Loucy (cell line): ENCODE measurements around the gene ABCF1.

Experiments
- H2AFZ ChIP-seq: fragments of 200-600 bp; sonication (generic); 2 replicates; pipeline ENCODE4 v1.6.0; 2016; ENCODE audit warnings: antibody characterized with exemption, mild to moderate bottlenecking, low read length, moderate library complexity
- H3F3A ChIP-seq: fragments of 200-600 bp; 2 replicates; pipeline ENCODE4 v1.6.0; 2016; ENCODE audit warnings: antibody characterized with exemption, low read depth, mild to moderate bottlenecking
- H3K27me3 ChIP-seq: fragments of 200-600 bp; sonication (generic); 2 replicates; pipeline ENCODE4 v1.6.1; 2014; ENCODE audit warnings: low read length, mild to moderate bottlenecking; ENCODE audit not compliant: insufficient read depth, poor library complexity, severe bottlenecking
- H3K36me3 ChIP-seq: fragments of 200-600 bp; sonication (generic); 2 replicates; pipeline ENCODE4 v1.6.1; 2016; ENCODE audit warnings: low read length; ENCODE audit not compliant: insufficient read depth
- H3K4me1 ChIP-seq: fragments of 200-600 bp; sonication (generic); 2 replicates; pipeline ENCODE4 v1.5.1; 2014; ENCODE audit warnings: low read length, mild to moderate bottlenecking; ENCODE audit not compliant: insufficient read depth, poor library complexity, severe bottlenecking
- H3K4me2 ChIP-seq: fragments of 200-600 bp; sonication (generic); 2 replicates; pipeline ENCODE4 v1.6.0; 2014; ENCODE audit warnings: antibody characterized with exemption, low read length, low read depth, mild to moderate bottlenecking; ENCODE audit not compliant: poor library complexity, severe bottlenecking
- H3K4me3 ChIP-seq: fragments of 200-600 bp; sonication (generic); 2 replicates; pipeline ENCODE4 v1.5.1; 2014; ENCODE audit warnings: low read length, mild to moderate bottlenecking, mixed read lengths; ENCODE audit not compliant: poor library complexity, severe bottlenecking
- H3K79me2 ChIP-seq: fragments of 200-600 bp; sonication (generic); 2 replicates; pipeline ENCODE4 v1.6.1; 2014; ENCODE audit warnings: low read length; ENCODE audit not compliant: insufficient read depth
- H3K9ac ChIP-seq: fragments of 200-600 bp; sonication (generic); 2 replicates; pipeline ENCODE4 v1.6.0; 2014; ENCODE audit warnings: mild to moderate bottlenecking, low read depth, low read length, moderate library complexity; ENCODE audit not compliant: poor library complexity, severe bottlenecking
- H3K9me2 ChIP-seq: fragments of 200-600 bp; sonication (generic); replicated peaks from 2 replicates; pipeline ENCODE4 v1.6.1; 2016; ENCODE audit warnings: low read depth, low read length, mixed read lengths
- H3K9me3 ChIP-seq: fragments of 200-600 bp; sonication (generic); 2 replicates; pipeline ENCODE4 v1.6.1; 2014; ENCODE audit warnings: mild to moderate bottlenecking, antibody characterized with exemption, low read length, low read depth; ENCODE audit not compliant: insufficient read depth
- H4K20me1 ChIP-seq: fragments of 200-600 bp; sonication (generic); 2 replicates; pipeline ENCODE4 v1.6.0; 2014; ENCODE audit warnings: antibody characterized with exemption, low read length, mild to moderate bottlenecking; ENCODE audit not compliant: insufficient read depth, poor library complexity, severe bottlenecking
- EZH2phosphoT487 ChIP-seq: fragments of 200-600 bp; IDR thresholded peaks from 2 replicates; pipeline ENCODE4 v1.6.1; 2018; ENCODE audit warnings: antibody characterized with exemption, mild to moderate bottlenecking, moderate library complexity, borderline replicate concordance
- TF ChIP-seq, protein P1 (sequence below): fragments of 200-600 bp; sonication (generic); conservative IDR thresholded peaks from 2 replicates; pipeline ENCODE4 v1.5.1; 2014; ENCODE audit warnings: mild to moderate bottlenecking, antibody characterized with exemption, low read length

ABCF1 gene

DNA sequence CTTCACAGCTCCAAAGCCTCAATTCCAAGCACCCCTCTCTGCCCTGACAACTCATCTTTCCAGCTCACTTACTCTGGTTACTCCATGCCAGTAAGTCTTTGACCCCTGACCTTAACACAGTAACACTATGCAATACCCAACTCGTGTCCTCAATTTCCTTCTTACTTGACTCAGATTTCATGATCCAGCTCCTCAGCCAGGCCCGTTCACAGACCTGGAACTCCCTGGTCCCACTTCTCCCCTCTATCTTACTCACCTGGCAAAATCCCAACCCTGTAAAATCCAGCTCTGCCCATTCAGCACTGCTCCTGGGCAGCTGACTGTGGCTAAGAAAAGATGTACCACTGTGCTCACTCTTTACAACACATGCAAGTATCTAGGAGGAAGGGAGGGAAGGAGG is 22.9 kb upstream of the ABCF1 start:
- no peak overlapping the region for H2AFZ ChIP-seq
- H3K4me2 ChIP-seq = no peak overlapping the region

DNA sequence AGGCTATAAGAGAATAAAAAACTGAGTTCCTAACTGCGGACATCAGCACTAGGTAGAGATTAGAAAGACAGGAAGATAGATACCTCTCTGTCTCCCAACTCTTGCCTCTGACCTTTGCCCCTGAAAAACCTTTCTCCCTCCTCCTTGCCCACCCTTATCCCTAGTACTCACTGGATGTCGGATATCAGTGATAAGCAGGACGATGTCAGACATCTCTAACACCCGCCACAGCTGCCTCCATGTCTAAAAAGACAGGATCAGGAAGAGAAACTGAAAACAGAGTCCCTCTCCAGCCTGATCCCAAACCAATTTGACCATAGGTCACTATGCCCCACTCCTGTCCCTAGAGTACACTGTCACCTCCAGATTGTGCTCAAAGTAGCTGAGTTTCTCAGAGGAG is 16.8 kb upstream of the ABCF1 start:
- peak overlapping the region; percentile 96 for H3K4me2 ChIP-seq
- peaks cover 44% of the 10 kb centered on the region; the same call in 1 of the 2 replicates for H3K36me3 ChIP-seq
- peak overlapping the region; percentile 89 for H3K9ac ChIP-seq
- no peaks in the 10 kb centered on the region for H3K9me3 ChIP-seq
- peaks cover 60% of the 10 kb centered on the region for H3K79me2 ChIP-seq
- peaks cover 29% of the 10 kb centered on the region for H3K4me1 ChIP-seq
- H3K4me3 ChIP-seq = peak overlapping the region; percentile 85
- no peak for TF ChIP-seq EZH2phosphoT487
- TF ChIP-seq, protein P1, sequence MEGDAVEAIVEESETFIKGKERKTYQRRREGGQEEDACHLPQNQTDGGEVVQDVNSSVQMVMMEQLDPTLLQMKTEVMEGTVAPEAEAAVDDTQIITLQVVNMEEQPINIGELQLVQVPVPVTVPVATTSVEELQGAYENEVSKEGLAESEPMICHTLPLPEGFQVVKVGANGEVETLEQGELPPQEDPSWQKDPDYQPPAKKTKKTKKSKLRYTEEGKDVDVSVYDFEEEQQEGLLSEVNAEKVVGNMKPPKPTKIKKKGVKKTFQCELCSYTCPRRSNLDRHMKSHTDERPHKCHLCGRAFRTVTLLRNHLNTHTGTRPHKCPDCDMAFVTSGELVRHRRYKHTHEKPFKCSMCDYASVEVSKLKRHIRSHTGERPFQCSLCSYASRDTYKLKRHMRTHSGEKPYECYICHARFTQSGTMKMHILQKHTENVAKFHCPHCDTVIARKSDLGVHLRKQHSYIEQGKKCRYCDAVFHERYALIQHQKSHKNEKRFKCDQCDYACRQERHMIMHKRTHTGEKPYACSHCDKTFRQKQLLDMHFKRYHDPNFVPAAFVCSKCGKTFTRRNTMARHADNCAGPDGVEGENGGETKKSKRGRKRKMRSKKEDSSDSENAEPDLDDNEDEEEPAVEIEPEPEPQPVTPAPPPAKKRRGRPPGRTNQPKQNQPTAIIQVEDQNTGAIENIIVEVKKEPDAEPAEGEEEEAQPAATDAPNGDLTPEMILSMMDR = no peak
- H2AFZ ChIP-seq = no peak overlapping the region
- H3F3A ChIP-seq = no peaks in the 10 kb centered on the region
- no peaks in the 10 kb centered on the region for H3K9me2 ChIP-seq
- peaks cover 33% of the 10 kb centered on the region for H4K20me1 ChIP-seq
- H3K27me3 ChIP-seq = no peaks in the 10 kb centered on the region

More for the DNA sequence above, 22.9 kb upstream of the ABCF1 start:
- 0 out of 2 replicates have a peak, but pooled peaks cover 3% of the 10 kb centered on the region for H3F3A ChIP-seq
- no peak overlapping the region for H3K9ac ChIP-seq
- H3K9me2 ChIP-seq = no peaks in the 10 kb centered on the region
- H3K36me3 ChIP-seq = peaks cover 65% of the 10 kb centered on the region; the same call in 1 of the 2 replicates
- H3K4me3 ChIP-seq = no peak overlapping the region
- H3K9me3 ChIP-seq = no peaks in the 10 kb centered on the region
- peaks cover 3% of the 10 kb centered on the region for H4K20me1 ChIP-seq
- H3K27me3 ChIP-seq = no peaks in the 10 kb centered on the region
- peaks cover 10% of the 10 kb centered on the region; the same call in 1 of the 2 replicates for H3K79me2 ChIP-seq
- TF ChIP-seq EZH2phosphoT487 = no peak
- TF ChIP-seq, protein P1 = no peak
- H3K4me1 ChIP-seq = peaks cover 10% of the 10 kb centered on the region

DNA sequence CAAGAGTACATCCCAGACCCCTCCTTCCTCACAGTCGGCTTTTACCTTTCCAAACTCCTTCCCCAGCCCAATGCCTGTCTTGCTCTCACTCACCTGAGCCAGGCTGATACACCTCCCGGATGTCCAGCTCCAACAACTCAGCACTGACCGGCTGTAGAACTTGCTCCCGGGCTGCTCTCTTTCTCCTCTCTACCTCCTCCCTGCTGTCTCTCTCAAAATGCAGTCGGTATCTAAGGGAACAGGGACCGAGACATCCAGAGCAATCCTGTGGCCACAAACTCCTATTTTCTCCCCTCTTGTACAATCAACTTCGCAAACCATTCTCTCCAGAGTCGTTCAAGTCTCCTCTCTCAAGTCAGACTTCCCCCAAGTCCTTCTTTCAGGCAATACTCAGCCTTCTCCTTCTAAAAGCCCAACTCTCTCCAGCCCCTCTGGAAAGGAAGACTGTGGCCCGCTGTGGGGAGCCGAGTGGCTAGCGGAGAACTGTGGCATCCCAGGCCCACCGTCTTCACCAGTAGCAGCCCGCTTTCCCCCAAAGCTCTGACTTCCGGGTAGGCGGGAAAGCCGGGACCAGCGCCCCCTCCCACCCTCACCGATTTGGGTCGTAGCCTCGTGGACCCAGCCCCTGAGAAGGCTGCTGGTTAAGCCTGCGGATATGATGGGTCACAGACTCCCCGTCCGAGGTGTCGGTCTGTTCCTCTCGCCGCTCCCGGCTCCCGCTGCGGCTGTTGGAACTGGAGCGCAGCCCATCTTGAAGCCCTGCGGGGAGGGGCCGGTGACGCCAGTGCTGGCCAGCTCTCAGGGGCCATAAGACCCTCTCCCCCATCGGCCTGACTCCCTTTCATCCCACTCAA is 16.1 kb upstream of the ABCF1 start:
- H3F3A ChIP-seq = no peaks in the 10 kb centered on the region
- no peaks in the 10 kb centered on the region for H3K9me2 ChIP-seq
- peak overlapping the region; percentile 96 for H3K4me2 ChIP-seq
- H3K36me3 ChIP-seq = peaks cover 40% of the 10 kb centered on the region; the same call in 1 of the 2 replicates
- TF ChIP-seq, protein P1 = no peak
- no peak for TF ChIP-seq EZH2phosphoT487
- peaks cover 29% of the 10 kb centered on the region for H3K4me1 ChIP-seq
- no peaks in the 10 kb centered on the region for H3K9me3 ChIP-seq
- H3K27me3 ChIP-seq = no peaks in the 10 kb centered on the region
- H3K79me2 ChIP-seq = peaks cover 65% of the 10 kb centered on the region
- H2AFZ ChIP-seq = peak overlapping the region; percentile 93
- H3K9ac ChIP-seq = peak overlapping the region; percentile 89
- peak overlapping the region; percentile 85 for H3K4me3 ChIP-seq
- peaks cover 37% of the 10 kb centered on the region for H4K20me1 ChIP-seq
